A172 (cell line): ENCODE results near the gene RUBCNL. TPM values are rescaled to one million over a fixed set of nuclear protein-coding genes. Genes with fewer than 3 reads are reported as not detected.
"Not testable (repeated sequence)": the region's sequence is repeated elsewhere in the genome, so short reads cannot be mapped to it uniquely, and the experiment has no call there.

Source experiments
- DNase-seq: peaks from one replicate; pipeline ENCODE4 v3.0.0-alpha.2; 2015; ENCODE audit warnings: low spot score
- total RNA-seq: library from RNA; depleted of rRNA; stranded (reverse); fragments of >200 nt; shearing (Covaris generic); gene quantifications from 2 replicates; pipeline ENCODE4 v1.2.3, GENCODE V29; 2014

Gene RUBCNL
- total RNA-seq, 1 experiment from 2014 or later: 0.29 TPM

- DNase-seq: no peak
Measured at GRCh38 chr13:46373623-46374022, 13.4 kb downstream of the RUBCNL start.

- DNase-seq: not testable (repeated sequence)
Measured at GRCh38 chr13:46372938-46373337, 14.1 kb downstream of the RUBCNL start.

- DNase-seq: no peak
Measured at GRCh38 chr13:46372071-46372470, 15.0 kb downstream of the RUBCNL start.

- no peak for DNase-seq
Measured at GRCh38 chr13:46369506-46370277, 17.4 kb downstream of the RUBCNL start.

GRCh38 chr13:46367617-46368327 lies 19.3 kb downstream of the RUBCNL start:
- no peak for DNase-seq

- DNase-seq: no peak
Measured at GRCh38 chr13:46361276-46361934, 25.6 kb downstream of the RUBCNL start.

GRCh38 chr13:46360604-46361003 lies 26.4 kb downstream of the RUBCNL start:
- DNase-seq: no peak

GRCh38 chr13:46359714-46360113 lies 27.3 kb downstream of the RUBCNL start:
- no peak for DNase-seq

- peak; percentile 61 for DNase-seq
Measured at GRCh38 chr13:46355901-46356590, 31.0 kb downstream of the RUBCNL start.

GRCh38 chr13:46355088-46355468 lies 32.0 kb downstream of the RUBCNL start:
- DNase-seq: no peak

GRCh38 chr13:46354156-46355087 lies 32.6 kb downstream of the RUBCNL start:
- peak; percentile 92 for DNase-seq

GRCh38 chr13:46352805-46353204 lies 34.2 kb downstream of the RUBCNL start:
- no peak for DNase-seq

- no peak for DNase-seq
Measured at GRCh38 chr13:46350003-46350402, 37.0 kb downstream of the RUBCNL start.

GRCh38 chr13:46348961-46349360 lies 38.1 kb downstream of the RUBCNL start:
- DNase-seq: no peak

GRCh38 chr13:46347277-46347676 lies 39.8 kb downstream of the RUBCNL start:
- DNase-seq: no peak

GRCh38 chr13:46345866-46346265 lies 41.2 kb downstream of the RUBCNL start:
- DNase-seq: no peak

- DNase-seq: no peak
Measured at GRCh38 chr13:46345398-46345797, 41.7 kb downstream of the RUBCNL start.

GRCh38 chr13:46343279-46343994 lies 43.6 kb downstream of the RUBCNL start:
- DNase-seq: no peak

- no peak for DNase-seq
Measured at GRCh38 chr13:46342538-46342937, 44.5 kb downstream of the RUBCNL start.

GRCh38 chr13:46341112-46341711 lies 45.8 kb downstream of the RUBCNL start:
- peak; percentile 71 for DNase-seq
